Panc1 (cell line): ENCODE measurements around the gene EPHB2.

Experiments used
- TF ChIP-seq, protein P1 (sequence below): fragments of 450-650 bp; IDR thresholded peaks from 2 replicates; pipeline ENCODE4 v1.5.1; 2017; ENCODE audit warnings: mild to moderate bottlenecking
- TF ChIP-seq, protein P2 (sequence below), 2 experiments: IDR thresholded peaks; 2 replicates each; pipeline ENCODE4 v1.6.1; 2011 to 2012; ENCODE audit warnings: low read depth in 2 of 2, control low read depth in 1 of 2, low read length in 1 of 2, mild to moderate bottlenecking in 1 of 2, moderate library complexity in 1 of 2; ENCODE audit not compliant: insufficient read depth in 1 of 2

DNA sequence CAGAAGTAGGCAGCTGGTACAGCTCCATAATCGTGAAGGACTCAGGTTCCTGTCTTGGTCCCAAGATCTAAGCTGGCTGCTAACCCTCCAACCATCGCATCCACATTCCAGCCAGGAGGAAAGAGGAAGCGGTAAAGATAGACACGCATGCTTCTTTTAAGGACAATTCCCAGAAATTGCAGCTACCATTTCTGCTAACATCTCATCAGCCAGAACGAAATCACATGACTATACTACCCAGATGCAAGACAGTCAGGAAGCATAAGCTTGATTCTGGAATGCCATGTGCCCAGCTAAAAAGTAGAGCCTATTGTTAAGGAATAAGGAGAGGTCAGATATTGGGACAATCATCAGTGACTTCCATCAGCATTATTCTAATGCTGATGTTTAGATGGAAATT is 110.4 kb downstream of the EPHB2 start:
- TF ChIP-seq, protein P1, sequence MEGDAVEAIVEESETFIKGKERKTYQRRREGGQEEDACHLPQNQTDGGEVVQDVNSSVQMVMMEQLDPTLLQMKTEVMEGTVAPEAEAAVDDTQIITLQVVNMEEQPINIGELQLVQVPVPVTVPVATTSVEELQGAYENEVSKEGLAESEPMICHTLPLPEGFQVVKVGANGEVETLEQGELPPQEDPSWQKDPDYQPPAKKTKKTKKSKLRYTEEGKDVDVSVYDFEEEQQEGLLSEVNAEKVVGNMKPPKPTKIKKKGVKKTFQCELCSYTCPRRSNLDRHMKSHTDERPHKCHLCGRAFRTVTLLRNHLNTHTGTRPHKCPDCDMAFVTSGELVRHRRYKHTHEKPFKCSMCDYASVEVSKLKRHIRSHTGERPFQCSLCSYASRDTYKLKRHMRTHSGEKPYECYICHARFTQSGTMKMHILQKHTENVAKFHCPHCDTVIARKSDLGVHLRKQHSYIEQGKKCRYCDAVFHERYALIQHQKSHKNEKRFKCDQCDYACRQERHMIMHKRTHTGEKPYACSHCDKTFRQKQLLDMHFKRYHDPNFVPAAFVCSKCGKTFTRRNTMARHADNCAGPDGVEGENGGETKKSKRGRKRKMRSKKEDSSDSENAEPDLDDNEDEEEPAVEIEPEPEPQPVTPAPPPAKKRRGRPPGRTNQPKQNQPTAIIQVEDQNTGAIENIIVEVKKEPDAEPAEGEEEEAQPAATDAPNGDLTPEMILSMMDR = no peak
- TF ChIP-seq, protein P2, sequence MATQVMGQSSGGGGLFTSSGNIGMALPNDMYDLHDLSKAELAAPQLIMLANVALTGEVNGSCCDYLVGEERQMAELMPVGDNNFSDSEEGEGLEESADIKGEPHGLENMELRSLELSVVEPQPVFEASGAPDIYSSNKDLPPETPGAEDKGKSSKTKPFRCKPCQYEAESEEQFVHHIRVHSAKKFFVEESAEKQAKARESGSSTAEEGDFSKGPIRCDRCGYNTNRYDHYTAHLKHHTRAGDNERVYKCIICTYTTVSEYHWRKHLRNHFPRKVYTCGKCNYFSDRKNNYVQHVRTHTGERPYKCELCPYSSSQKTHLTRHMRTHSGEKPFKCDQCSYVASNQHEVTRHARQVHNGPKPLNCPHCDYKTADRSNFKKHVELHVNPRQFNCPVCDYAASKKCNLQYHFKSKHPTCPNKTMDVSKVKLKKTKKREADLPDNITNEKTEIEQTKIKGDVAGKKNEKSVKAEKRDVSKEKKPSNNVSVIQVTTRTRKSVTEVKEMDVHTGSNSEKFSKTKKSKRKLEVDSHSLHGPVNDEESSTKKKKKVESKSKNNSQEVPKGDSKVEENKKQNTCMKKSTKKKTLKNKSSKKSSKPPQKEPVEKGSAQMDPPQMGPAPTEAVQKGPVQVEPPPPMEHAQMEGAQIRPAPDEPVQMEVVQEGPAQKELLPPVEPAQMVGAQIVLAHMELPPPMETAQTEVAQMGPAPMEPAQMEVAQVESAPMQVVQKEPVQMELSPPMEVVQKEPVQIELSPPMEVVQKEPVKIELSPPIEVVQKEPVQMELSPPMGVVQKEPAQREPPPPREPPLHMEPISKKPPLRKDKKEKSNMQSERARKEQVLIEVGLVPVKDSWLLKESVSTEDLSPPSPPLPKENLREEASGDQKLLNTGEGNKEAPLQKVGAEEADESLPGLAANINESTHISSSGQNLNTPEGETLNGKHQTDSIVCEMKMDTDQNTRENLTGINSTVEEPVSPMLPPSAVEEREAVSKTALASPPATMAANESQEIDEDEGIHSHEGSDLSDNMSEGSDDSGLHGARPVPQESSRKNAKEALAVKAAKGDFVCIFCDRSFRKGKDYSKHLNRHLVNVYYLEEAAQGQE (IDR thresholded peaks at IDR 0.05; ENCODE audit: insufficient read depth in 1 of 2, low read depth in 2 of 2, low read length in 1 of 2) = no peak
